ENCODE results near the gene PDHX.

GRCh38 chr11:34926101-34926830 is 9.8 kb downstream of the PDHX start:
- peak; percentile 83 for TF ChIP-seq CTCF (conservative IDR thresholded peaks at IDR 0.05; ENCODE audit: low read depth, low read length)
- TF ChIP-seq RAD21 (IDR thresholded peaks at IDR 0.05; ENCODE audit: low read length), result peak; percentile 89
- no peak for TF ChIP-seq CEBPB (IDR thresholded peaks at IDR 0.05; ENCODE audit: low read depth, low read length)
- TF ChIP-seq POLR2A (IDR thresholded peaks at IDR 0.05; ENCODE audit: low read depth, low read length), result no peak
- no peak for TF ChIP-seq USF2 (IDR thresholded peaks at IDR 0.05; ENCODE audit: low read depth, low read length)
- TF ChIP-seq CHD1 (IDR thresholded peaks at IDR 0.05; ENCODE audit: low read depth, low read length), result no peak
- TF ChIP-seq RFX5 (IDR thresholded peaks at IDR 0.05; ENCODE audit: low read depth, low read length), result no peak
- TF ChIP-seq MAFK (IDR thresholded peaks at IDR 0.05; ENCODE audit: low read depth, low read length), result no peak
- TF ChIP-seq MAZ (IDR thresholded peaks at IDR 0.05; ENCODE audit: borderline replicate concordance, low read depth, low read length), result no peak
- peak; percentile 84 for TF ChIP-seq SMC3 (IDR thresholded peaks at IDR 0.05; ENCODE audit: low read depth, low read length)
- TF ChIP-seq ELK1 (IDR thresholded peaks at IDR 0.05; ENCODE audit: borderline replicate concordance, low read depth, low read length), result no peak
